IMR-90 (cell line): ENCODE data around the gene AAR2. TPM values are rescaled to one million over a fixed set of nuclear protein-coding genes. Genes with fewer than 3 reads are reported as not detected.

Experiments
- ATAC-seq: fragments of 200-7000 bp; cut with Tn5 transposase; 2 replicates; pipeline ENCODE4 v1.9.1; 2020; ENCODE audit warnings: low read depth, mild to moderate bottlenecking, moderate library complexity
- BruUV-seq: library from RNA; stranded (reverse); fragments of 400-500 nt; replicated peaks from 2 replicates; lab custom pipeline; 2021; lab: Mats Ljungman, UMichigan
- CTCF ChIA-PET: fragments of 300-600 bp; formaldehyde crosslinking; extraction: SDS; loops from one replicate; lab custom pipeline; 2021; ENCODE audit warnings: antibody characterized with exemption; lab: Yijun Ruan, JAX
- POLR2A ChIA-PET: fragments of 300-600 bp; sonication (Branson Sonifier 250); formaldehyde crosslinking; loops from one replicate; lab custom pipeline; 2022; ENCODE audit warnings: antibody characterized with exemption; ENCODE audit not compliant: unreplicated experiment; lab: Charles Lee
- DNase-seq: peaks from one replicate; pipeline ENCODE4 v3.0.0; 2013
- H2AFZ ChIP-seq: replicated peaks from 2 replicates; pipeline ENCODE3; 2013; ENCODE audit warnings: low read length, mild to moderate bottlenecking; ENCODE audit not compliant: poor library complexity
- H2AK5ac ChIP-seq: 2 replicates; pipeline ENCODE4 v1.6.1; 2013; ENCODE audit warnings: low read depth, low read length, inconsistent platforms
- H2AK9ac ChIP-seq: replicated peaks from 2 replicates; pipeline ENCODE3; 2013; ENCODE audit warnings: mild to moderate bottlenecking, low read depth, low read length, moderate library complexity; ENCODE audit not compliant: poor library complexity
- H2BK120ac ChIP-seq: 2 replicates; pipeline ENCODE4 v1.6.1; 2013; ENCODE audit warnings: low read depth, low read length, inconsistent platforms
- H2BK15ac ChIP-seq: 3 replicates; pipeline ENCODE4 v1.6.1; 2013; ENCODE audit warnings: low read depth, low read length, inconsistent platforms
- H2BK20ac ChIP-seq: 2 replicates; pipeline ENCODE4 v1.6.1; 2013; ENCODE audit warnings: low read depth, mild to moderate bottlenecking, inconsistent platforms, low read length, moderate library complexity
- H2BK5ac ChIP-seq: 2 replicates; pipeline ENCODE4 v1.6.1; 2013; ENCODE audit warnings: mild to moderate bottlenecking, low read depth, low read length, inconsistent platforms; ENCODE audit not compliant: poor library complexity, severe bottlenecking
- H3K14ac ChIP-seq: replicated peaks from 2 replicates; pipeline ENCODE4 v1.6.1; 2013; ENCODE audit warnings: low read depth, low read length, inconsistent platforms
- H3K18ac ChIP-seq: 2 replicates; pipeline ENCODE4 v1.6.1; 2013; ENCODE audit warnings: low read depth, low read length, control low read depth
- H3K23ac ChIP-seq: 2 replicates; pipeline ENCODE4 v1.6.1; 2013; ENCODE audit warnings: low read depth, low read length, inconsistent platforms
- H3K27ac ChIP-seq: 2 replicates; pipeline ENCODE4 v1.5.1; 2013; ENCODE audit warnings: mild to moderate bottlenecking, control low read depth, low read length; ENCODE audit not compliant: insufficient read depth
- H3K27me3 ChIP-seq: 2 replicates; pipeline ENCODE4 v1.6.1; 2013; ENCODE audit warnings: low read length; ENCODE audit not compliant: control insufficient read depth, insufficient read depth
- H3K36me3 ChIP-seq: 2 replicates; pipeline ENCODE4 v1.6.1; 2013; ENCODE audit warnings: low read length, mixed read lengths; ENCODE audit not compliant: control insufficient read depth, insufficient read depth
- H3K4ac ChIP-seq: 2 replicates; pipeline ENCODE4 v1.6.1; 2013; ENCODE audit warnings: low read depth, low read length, inconsistent platforms
- H3K4me1 ChIP-seq: 2 replicates; pipeline ENCODE4 v1.6.1; 2013; ENCODE audit warnings: low read length, mixed read lengths; ENCODE audit not compliant: control insufficient read depth, insufficient read depth
- H3K4me2 ChIP-seq: 2 replicates; pipeline ENCODE4 v1.6.1; 2013; ENCODE audit warnings: low read depth, mild to moderate bottlenecking, control low read depth, low read length, moderate library complexity
- H3K4me3 ChIP-seq: 2 replicates; pipeline ENCODE4 v1.5.1; 2013; ENCODE audit warnings: low read depth, mild to moderate bottlenecking, control low read depth, low read length, moderate library complexity; ENCODE audit not compliant: insufficient read depth
- H3K56ac ChIP-seq: 2 replicates; pipeline ENCODE4 v1.6.1; 2013; ENCODE audit warnings: low read length, inconsistent platforms; ENCODE audit not compliant: insufficient read depth; ENCODE audit errors: extremely low read depth
- H3K79me1 ChIP-seq, 2 experiments: 2 replicates each; pipeline ENCODE4 v1.6.1; 2013; ENCODE audit warnings: low read length in 2 of 2, inconsistent platforms in 1 of 2, low read depth in 1 of 2
- H3K9ac ChIP-seq: 2 replicates; pipeline ENCODE4 v1.6.1; 2013; ENCODE audit warnings: low read depth, low read length, control low read depth
- H3K9me1 ChIP-seq: 2 replicates; pipeline ENCODE4 v1.6.1; 2013; ENCODE audit warnings: low read length, inconsistent platforms; ENCODE audit not compliant: insufficient read depth
- H3K9me3 ChIP-seq: 2 replicates; pipeline ENCODE4 v1.6.1; 2013; ENCODE audit warnings: low read length; ENCODE audit not compliant: control insufficient read depth, insufficient read depth
- H4K20me1 ChIP-seq: 2 replicates; pipeline ENCODE4 v1.6.1; 2013; ENCODE audit warnings: low read length, inconsistent platforms; ENCODE audit not compliant: insufficient read depth
- H4K5ac ChIP-seq: 2 replicates; pipeline ENCODE4 v1.6.1; 2013; ENCODE audit warnings: mild to moderate bottlenecking, low read depth, low read length, control low read depth
- H4K8ac ChIP-seq, 2 experiments: 2 replicates each; pipeline ENCODE4 v1.6.1; 2013; ENCODE audit warnings: low read depth in 2 of 2, low read length in 2 of 2, control low read depth in 1 of 2, inconsistent platforms in 1 of 2
- H4K91ac ChIP-seq: 2 replicates; pipeline ENCODE4 v1.6.1; 2013; ENCODE audit warnings: low read depth, low read length, inconsistent platforms; ENCODE audit not compliant: insufficient read depth
- BHLHE40 ChIP-seq: fragments of 150-350 bp; IDR thresholded peaks from 2 replicates; pipeline ENCODE4 v1.6.1; 2016; ENCODE audit warnings: mild to moderate bottlenecking, low read depth, low read length
- CEBPB ChIP-seq: IDR thresholded peaks from 2 replicates; pipeline ENCODE4 v1.6.1; 2012; ENCODE audit warnings: low read depth, low read length, improper control_type of control experiment
- MAFK ChIP-seq: IDR thresholded peaks from 2 replicates; pipeline ENCODE4 v1.6.1; 2012; ENCODE audit warnings: low read depth, low read length, improper control_type of control experiment
- NFE2L2 ChIP-seq: fragments of 150-350 bp; IDR thresholded peaks from 2 replicates; pipeline ENCODE4 v1.6.1; 2016; ENCODE audit warnings: low read depth, mild to moderate bottlenecking, low read length
- RAD21 ChIP-seq: IDR thresholded peaks from 2 replicates; pipeline ENCODE4 v1.6.1; 2012; ENCODE audit warnings: low read length, improper control_type of control experiment
- WGBS, 2 experiments: methylation state at CpG; one replicate each; pipeline versions ENCODE4 v1.1.5 to v1.1.7; 2013; ENCODE audit warnings: missing lambda C conversion rate in 2 of 2; ENCODE audit not compliant: insufficient read length in 1 of 2; ENCODE audit errors: extremely low coverage in 2 of 2; 5-methylcytosine and 5-hydroxymethylcytosine counted together
- dilution Hi-C: fragments of 300-500 bp; cut with HindIII; formaldehyde crosslinking; loops from one replicate; pipeline ENCODE4 v1.14.3; 2018; ENCODE audit warnings: low sequenced_read_pairs; ENCODE audit not compliant: unreplicated experiment
- in situ Hi-C: fragments of 300-500 bp; cut with MboI; formaldehyde crosslinking; loops from 3 replicates; pipeline ENCODE4 v1.14.3; 2019; ENCODE audit warnings: low sequenced_read_pairs, inconsistent platforms, mixed read lengths
- intact Hi-C: fragments of 100-400 bp; cut with micrococcal nuclease; formaldehyde crosslinking; loops from 2 replicates; pipeline ENCODE4 v1.10.0; 2022
- polyA plus RNA-seq, 3 experiments: library from polyadenylated mRNA; depleted of rRNA; stranded (reverse); fragments of >200 nt; gene quantifications; 2 replicates each; pipeline ENCODE4 v1.2.3, GENCODE V29; 2012; ENCODE audit warnings: low replicate concordance in 1 of 3
- total RNA-seq: library from RNA; depleted of rRNA; stranded (reverse); fragments of >200 nt; gene quantifications from 2 replicates; pipeline ENCODE4 v1.2.3, GENCODE V29; 2012
- TF ChIP-seq, protein P1 (sequence below): fragments of 150-350 bp; IDR thresholded peaks from 2 replicates; pipeline ENCODE4 v1.6.1; 2016; ENCODE audit warnings: low read depth, mild to moderate bottlenecking, low read length, moderate library complexity, borderline replicate concordance
- TF ChIP-seq, protein P2 (sequence below): fragments of 150-350 bp; IDR thresholded peaks from 2 replicates; pipeline ENCODE4 v1.6.1; 2017; ENCODE audit warnings: mild to moderate bottlenecking, antibody characterized with exemption, low read length, low read depth

AAR2 gene
- total and polyA plus RNA-seq, 2 of the 4 experiments (the other 2 are of a cell fraction), result 28.2 to 35.8 TPM

DNA sequence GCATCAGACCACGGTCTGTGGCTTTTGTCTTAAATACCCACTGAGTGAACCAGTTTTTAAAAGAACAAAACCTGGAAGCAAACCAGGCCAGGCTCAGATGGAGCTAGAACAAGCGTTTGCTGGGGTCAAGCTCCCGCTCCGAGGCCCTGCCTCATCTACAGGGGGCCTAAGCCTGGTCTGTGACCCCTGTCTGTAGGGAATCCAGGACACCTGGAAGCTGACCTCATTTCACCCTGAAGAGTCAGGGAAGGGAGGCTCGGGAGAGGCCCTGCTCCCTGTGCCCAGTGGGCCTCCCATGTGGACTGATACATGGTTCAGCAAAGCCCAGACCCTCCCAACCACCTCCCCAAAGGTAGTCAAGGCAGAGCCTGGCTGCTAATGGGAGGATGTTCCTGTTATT is 43.1 kb downstream of the AAR2 start:
- no peak for DNase-seq

More for the DNA sequence above, 43.1 kb downstream of the AAR2 start:
- H2AK9ac ChIP-seq, result no peak overlapping the region
- no peak overlapping the region for H3K4me2 ChIP-seq
- ChIA-PET CTCF (no interaction called here), POLR2A (no interaction called here)
- no peak overlapping the region for H2AK5ac ChIP-seq
- BruUV-seq, result no TSS peak
- H3K4me3 ChIP-seq, result no peak overlapping the region
- no peaks in the 10 kb centered on the region for H4K20me1 ChIP-seq
- H4K8ac ChIP-seq, result no peak overlapping the region
- no peak overlapping the region for H2BK20ac ChIP-seq
- H3K9me1 ChIP-seq, result no peaks in the 10 kb centered on the region
- H3K36me3 ChIP-seq, result no peaks in the 10 kb centered on the region
- peaks cover 52% of the 10 kb centered on the region for H3K27me3 ChIP-seq
- TF ChIP-seq CEBPB (no peak), RAD21 (no peak), MAFK (no peak), BHLHE40 (no peak), NFE2L2 (no peak)
- TF ChIP-seq, protein P1, sequence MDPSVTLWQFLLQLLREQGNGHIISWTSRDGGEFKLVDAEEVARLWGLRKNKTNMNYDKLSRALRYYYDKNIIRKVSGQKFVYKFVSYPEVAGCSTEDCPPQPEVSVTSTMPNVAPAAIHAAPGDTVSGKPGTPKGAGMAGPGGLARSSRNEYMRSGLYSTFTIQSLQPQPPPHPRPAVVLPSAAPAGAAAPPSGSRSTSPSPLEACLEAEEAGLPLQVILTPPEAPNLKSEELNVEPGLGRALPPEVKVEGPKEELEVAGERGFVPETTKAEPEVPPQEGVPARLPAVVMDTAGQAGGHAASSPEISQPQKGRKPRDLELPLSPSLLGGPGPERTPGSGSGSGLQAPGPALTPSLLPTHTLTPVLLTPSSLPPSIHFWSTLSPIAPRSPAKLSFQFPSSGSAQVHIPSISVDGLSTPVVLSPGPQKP, result no peak
- TF ChIP-seq, protein P2, sequence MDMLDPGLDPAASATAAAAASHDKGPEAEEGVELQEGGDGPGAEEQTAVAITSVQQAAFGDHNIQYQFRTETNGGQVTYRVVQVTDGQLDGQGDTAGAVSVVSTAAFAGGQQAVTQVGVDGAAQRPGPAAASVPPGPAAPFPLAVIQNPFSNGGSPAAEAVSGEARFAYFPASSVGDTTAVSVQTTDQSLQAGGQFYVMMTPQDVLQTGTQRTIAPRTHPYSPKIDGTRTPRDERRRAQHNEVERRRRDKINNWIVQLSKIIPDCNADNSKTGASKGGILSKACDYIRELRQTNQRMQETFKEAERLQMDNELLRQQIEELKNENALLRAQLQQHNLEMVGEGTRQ, result no peak
- H2AFZ ChIP-seq, result peak overlapping the region; percentile 49
- in situ Hi-C loops (no loop called here), intact Hi-C loops (no loop called here), dilution Hi-C loops (no loop called here)
- H3K4me1 ChIP-seq, result no peaks in the 10 kb centered on the region
- no peak overlapping the region for H3K4ac ChIP-seq
- H3K79me1 ChIP-seq, result no peaks in the 10 kb centered on the region
- H2BK5ac ChIP-seq, result no peak overlapping the region
- H2BK15ac ChIP-seq, result no peak overlapping the region
- ATAC-seq, result no peak
- H4K91ac ChIP-seq, result no peak overlapping the region
- H3K9me3 ChIP-seq, result no peaks in the 10 kb centered on the region
- H3K9ac ChIP-seq, result no peak overlapping the region
- no peak overlapping the region for H3K27ac ChIP-seq
- 67% methylated on average over 1 of the region's 5 CpGs; no CpG with 5 or more reads in 1 of the 2 experiments for WGBS, 2 experiments
- H3K14ac ChIP-seq, result no peak overlapping the region
- H3K23ac ChIP-seq, result no peak overlapping the region
- no peak overlapping the region for H3K18ac ChIP-seq
- no peak overlapping the region for H4K5ac ChIP-seq
- H3K56ac ChIP-seq, result no peak overlapping the region
- no peak overlapping the region for H2BK120ac ChIP-seq
